HG03060 (cell line): ENCODE data around the gene ABLIM2.

Experiments
- ATAC-seq: cut with Tn5 transposase; IDR thresholded peaks from one replicate; pipeline ENCODE4 v1.9.1; 2021; ENCODE audit warnings: low read depth, moderate number of reproducible peaks; ENCODE audit not compliant: unreplicated experiment

The ABLIM2 gene

GRCh38 chr4:8090312-8090711 lies 68.3 kb downstream of the ABLIM2 start:
- ATAC-seq: no peak

- no peak for ATAC-seq
Observed at GRCh38 chr4:8089862-8090261, 68.8 kb downstream of the ABLIM2 start.

- no peak for ATAC-seq
Observed at GRCh38 chr4:8088966-8089491, 69.6 kb downstream of the ABLIM2 start.

- ATAC-seq: no peak
Observed at GRCh38 chr4:8087921-8088495, 70.6 kb downstream of the ABLIM2 start.

- ATAC-seq: no peak
Observed at GRCh38 chr4:8086783-8087445, 71.7 kb downstream of the ABLIM2 start.

- ATAC-seq: no peak
Observed at GRCh38 chr4:8085491-8086117, 73.0 kb downstream of the ABLIM2 start.

- no peak for ATAC-seq
Observed at GRCh38 chr4:8084712-8085490, 73.7 kb downstream of the ABLIM2 start.

GRCh38 chr4:8084031-8084660 lies 74.5 kb downstream of the ABLIM2 start:
- ATAC-seq: no peak

GRCh38 chr4:8083086-8083825 lies 75.4 kb downstream of the ABLIM2 start:
- no peak for ATAC-seq

- ATAC-seq: no peak
Observed at GRCh38 chr4:8082517-8083055, 76.0 kb downstream of the ABLIM2 start.

GRCh38 chr4:8081621-8082516 lies 76.7 kb downstream of the ABLIM2 start:
- ATAC-seq: no peak

GRCh38 chr4:8081171-8081570 lies 77.4 kb downstream of the ABLIM2 start:
- no peak for ATAC-seq

- ATAC-seq: no peak
Observed at GRCh38 chr4:8080754-8081065, 77.9 kb downstream of the ABLIM2 start.

GRCh38 chr4:8079916-8080753 lies 78.5 kb downstream of the ABLIM2 start:
- ATAC-seq: no peak

GRCh38 chr4:8079031-8079885 lies 79.4 kb downstream of the ABLIM2 start:
- ATAC-seq: no peak

- ATAC-seq: no peak
Observed at GRCh38 chr4:8078610-8079015, 80.0 kb downstream of the ABLIM2 start.

GRCh38 chr4:8078109-8078494 lies 80.5 kb downstream of the ABLIM2 start:
- ATAC-seq: no peak
